ENCODE results near the gene MICAL2. TPM values are rescaled to one million over a fixed set of nuclear protein-coding genes. Genes with fewer than 3 reads are reported as not detected.

Gene MICAL2
- total and polyA plus RNA-seq, 2 donors (not counting 1 experiment from before 2014, with no cell fraction given), result 0.32 to 0.40 TPM

DNA sequence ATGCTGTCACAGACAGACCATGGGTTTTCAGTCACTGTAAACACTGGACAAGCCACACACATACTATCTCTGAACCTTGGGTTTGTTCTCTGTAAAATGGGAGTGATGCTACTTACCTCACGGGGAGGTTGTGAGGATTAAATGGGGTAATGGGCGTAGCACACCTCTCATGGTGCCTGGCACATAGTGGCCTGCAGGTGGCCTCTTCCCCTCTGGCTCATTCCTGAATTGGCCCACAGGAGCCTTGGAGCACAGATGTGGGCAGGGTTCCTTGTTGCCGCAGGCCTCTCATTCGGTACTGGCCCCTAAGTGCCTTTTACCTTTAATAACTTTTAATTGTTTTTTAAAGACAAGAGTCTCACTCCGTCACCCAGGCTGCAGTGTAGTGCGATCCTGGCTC, 11.7 kb downstream of the MICAL2 start:
- no peaks in the 10 kb centered on the region for H3K36me3 ChIP-seq (replicated peaks in 1 of 2; ENCODE audit: control extremely low read depth in 1 of 2, control insufficient read depth in 1 of 2, extremely low read depth in 1 of 2, insufficient read depth in 2 of 2, low read length in 1 of 2)
- Mint-ChIP-seq H3K4me1 (no peaks in the 10 kb centered on the region), H3K27me3 (peaks cover 43% of the 10 kb centered on the region), H3K9me3 (ENCODE audit: insufficient read depth) (no peaks in the 10 kb centered on the region), H3K27ac (no peak overlapping the region), H3K4me3 (no peak overlapping the region)
- H3K27ac ChIP-seq (ENCODE audit: low read length in 2 of 2), result no peak overlapping the region
- POLR2A ChIA-PET, result no interaction called here
- DNase-seq, result no peak
- intact Hi-C loops (cut with micrococcal nuclease), result no loop called here
- no peak overlapping the region for H3K4me2 ChIP-seq (replicated peaks; ENCODE audit: low read depth, low read length, poor library complexity, severe bottlenecking)
- WGBS (ENCODE audit: insufficient coverage), result 78% methylated on average over 3 of the region's 6 CpGs
- no peaks in the 10 kb centered on the region for H3K79me2 ChIP-seq (ENCODE audit: control insufficient read depth, insufficient read depth, low read length)
- H3K9ac ChIP-seq (ENCODE audit: low read length), result no peak overlapping the region
- H3K9me3 ChIP-seq (ENCODE audit: control extremely low read depth in 1 of 3, control insufficient read depth in 2 of 3, insufficient read depth in 1 of 3, low read length in 2 of 3), result no peaks in the 10 kb centered on the region
- no peak overlapping the region for H2AFZ ChIP-seq (ENCODE audit: insufficient read depth, low read depth, low read length, poor library complexity, severe bottlenecking)
- CTCF ChIA-PET, result no interaction called here
- TF ChIP-seq, protein P1, sequence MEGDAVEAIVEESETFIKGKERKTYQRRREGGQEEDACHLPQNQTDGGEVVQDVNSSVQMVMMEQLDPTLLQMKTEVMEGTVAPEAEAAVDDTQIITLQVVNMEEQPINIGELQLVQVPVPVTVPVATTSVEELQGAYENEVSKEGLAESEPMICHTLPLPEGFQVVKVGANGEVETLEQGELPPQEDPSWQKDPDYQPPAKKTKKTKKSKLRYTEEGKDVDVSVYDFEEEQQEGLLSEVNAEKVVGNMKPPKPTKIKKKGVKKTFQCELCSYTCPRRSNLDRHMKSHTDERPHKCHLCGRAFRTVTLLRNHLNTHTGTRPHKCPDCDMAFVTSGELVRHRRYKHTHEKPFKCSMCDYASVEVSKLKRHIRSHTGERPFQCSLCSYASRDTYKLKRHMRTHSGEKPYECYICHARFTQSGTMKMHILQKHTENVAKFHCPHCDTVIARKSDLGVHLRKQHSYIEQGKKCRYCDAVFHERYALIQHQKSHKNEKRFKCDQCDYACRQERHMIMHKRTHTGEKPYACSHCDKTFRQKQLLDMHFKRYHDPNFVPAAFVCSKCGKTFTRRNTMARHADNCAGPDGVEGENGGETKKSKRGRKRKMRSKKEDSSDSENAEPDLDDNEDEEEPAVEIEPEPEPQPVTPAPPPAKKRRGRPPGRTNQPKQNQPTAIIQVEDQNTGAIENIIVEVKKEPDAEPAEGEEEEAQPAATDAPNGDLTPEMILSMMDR (IDR thresholded peaks at IDR 0.05), result no peak
- no peak for TF ChIP-seq EZH2 (IDR thresholded peaks at IDR 0.05; ENCODE audit: borderline replicate concordance, insufficient read depth, low read depth, low read length, poor library complexity, severe bottlenecking)
- ATAC-seq (ENCODE audit: low read depth), result no peak
- no peaks in the 10 kb centered on the region for H3K4me1 ChIP-seq (ENCODE audit: control insufficient read depth in 2 of 2, insufficient read depth in 2 of 2, low read length in 2 of 2)
- H3K27me3 ChIP-seq (replicated peaks in 1 of 4; ENCODE audit: control extremely low read depth in 1 of 4, control insufficient read depth in 3 of 4, insufficient read depth in 4 of 4, low read length in 3 of 4), result peaks cover 0 to 2% (median under 1%) of the 10 kb centered on the region in 4 experiments
- H4K20me1 ChIP-seq (ENCODE audit: control insufficient read depth, insufficient read depth, low read length, poor library complexity, severe bottlenecking), result no peaks in the 10 kb centered on the region
- H3K4me3 ChIP-seq (ENCODE audit: control extremely low read depth in 1 of 5, extremely low read depth in 1 of 5, insufficient read depth in 1 of 5, low read depth in 2 of 5, low read length in 4 of 5), result no peak overlapping the region

DNA sequence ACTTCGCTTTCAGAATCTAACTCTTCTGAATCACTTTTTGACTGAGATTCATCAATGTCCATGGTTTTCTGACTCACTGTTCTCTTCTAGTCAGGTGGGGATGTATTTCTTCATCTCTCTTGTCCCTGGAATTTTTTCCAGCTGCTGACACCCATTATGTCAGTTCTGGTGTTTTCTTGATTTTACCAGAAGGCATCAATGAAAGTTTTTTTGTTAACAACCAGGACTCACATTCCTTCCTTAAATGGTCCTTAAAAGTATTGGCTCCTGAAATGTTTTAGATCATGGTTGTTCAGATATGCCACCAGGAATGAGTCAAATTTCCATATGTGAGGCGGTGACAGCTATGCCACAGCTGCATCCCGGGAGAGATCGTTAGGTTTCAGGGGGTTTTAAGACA, 12.9 kb downstream of the MICAL2 start:
- Histone ChIP-seq H3K36me3 (replicated peaks in 1 of 2; ENCODE audit: control extremely low read depth in 1 of 2, control insufficient read depth in 1 of 2, extremely low read depth in 1 of 2, insufficient read depth in 2 of 2, low read length in 1 of 2) (no peaks in the 10 kb centered on the region), H3K4me3 (ENCODE audit: control extremely low read depth in 1 of 5, extremely low read depth in 1 of 5, insufficient read depth in 1 of 5, low read depth in 2 of 5, low read length in 4 of 5) (no peak overlapping the region), H3K27me3 (replicated peaks in 1 of 4; ENCODE audit: control extremely low read depth in 1 of 4, control insufficient read depth in 3 of 4, insufficient read depth in 4 of 4, low read length in 3 of 4) (peaks cover 0 to 2% (median 0%) of the 10 kb centered on the region in 4 experiments), H3K9ac (ENCODE audit: low read length) (no peak overlapping the region), H3K4me1 (ENCODE audit: control insufficient read depth in 2 of 2, insufficient read depth in 2 of 2, low read length in 2 of 2) (no peaks in the 10 kb centered on the region), H3K79me2 (ENCODE audit: control insufficient read depth, insufficient read depth, low read length) (no peaks in the 10 kb centered on the region), H3K4me2 (replicated peaks; ENCODE audit: low read depth, low read length, poor library complexity, severe bottlenecking) (no peak overlapping the region), H3K27ac (ENCODE audit: low read length in 2 of 2) (no peak overlapping the region), H3K9me3 (ENCODE audit: control extremely low read depth in 1 of 3, control insufficient read depth in 2 of 3, insufficient read depth in 1 of 3, low read length in 2 of 3) (no peaks in the 10 kb centered on the region), H2AFZ (ENCODE audit: insufficient read depth, low read depth, low read length, poor library complexity, severe bottlenecking) (no peak overlapping the region), H4K20me1 (ENCODE audit: control insufficient read depth, insufficient read depth, low read length, poor library complexity, severe bottlenecking) (no peaks in the 10 kb centered on the region)
- TF ChIP-seq, protein P1 (IDR thresholded peaks at IDR 0.05), result no peak
- no peak for TF ChIP-seq EZH2 (IDR thresholded peaks at IDR 0.05; ENCODE audit: borderline replicate concordance, insufficient read depth, low read depth, low read length, poor library complexity, severe bottlenecking)
- intact Hi-C loops (cut with micrococcal nuclease), result no loop called here
- H3K4me1 Mint-ChIP-seq, result no peaks in the 10 kb centered on the region
- H3K27ac Mint-ChIP-seq, result no peak overlapping the region
- H3K27me3 Mint-ChIP-seq, result peaks cover 41% of the 10 kb centered on the region
- H3K9me3 Mint-ChIP-seq (ENCODE audit: insufficient read depth), result no peaks in the 10 kb centered on the region
- WGBS (ENCODE audit: insufficient coverage), result no CpG with 5 or more reads among the region's 4 CpGs
- ATAC-seq (ENCODE audit: low read depth), result no peak
- H3K4me3 Mint-ChIP-seq, result no peak overlapping the region
- ChIA-PET POLR2A (no interaction called here), CTCF (no interaction called here)
- DNase-seq, result no peak

Data from B cell (primary cell).